ENCODE results near the gene SDS.

DNA sequence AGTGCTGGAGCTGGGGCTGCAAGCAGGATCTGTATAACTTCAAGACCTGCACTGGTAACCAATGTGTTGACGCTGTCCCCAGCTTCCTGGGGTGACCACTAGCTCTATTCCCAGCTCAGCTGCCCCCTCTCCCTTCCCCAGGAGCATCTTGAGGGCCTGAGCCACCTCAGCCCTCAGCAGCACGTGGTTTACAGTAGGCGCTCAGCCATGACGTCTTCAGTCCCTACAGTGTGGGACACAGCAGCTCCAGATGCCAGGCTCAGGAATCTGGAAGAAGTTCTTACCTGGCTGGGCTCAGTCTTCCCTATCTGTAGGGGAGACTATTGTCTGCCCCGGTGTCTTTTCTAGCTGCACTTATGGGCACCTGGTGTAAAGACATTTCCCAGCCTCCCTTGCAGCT is 8.6 kb downstream of the SDS start:
- TF ChIP-seq EZH2 (IDR thresholded peaks at IDR 0.05; ENCODE audit: insufficient read depth, poor library complexity, severe bottlenecking) (no peak), EZH2phosphoT487 (IDR thresholded peaks at IDR 0.05; ENCODE audit: insufficient read depth, low read depth) (no peak)
